Left lung (tissue), 10 donors: ENCODE results near the gene HIRIP3. TPM values are rescaled to one million over a fixed set of nuclear protein-coding genes. Genes with fewer than 3 reads are reported as not detected.

ENCODE experiments used
- ATAC-seq: fragments of 200-7000 bp; cut with Tn5 transposase; one replicate; pipeline ENCODE4 v1.9.1; 2020; ENCODE audit warnings: moderate library complexity
- DNase-seq, 4 donors: peaks; one replicate each; pipeline ENCODE4 v3.0.0-alpha.2; 2013 to 2020
- H3K27ac ChIP-seq, 2 donors: fragments of 200-600 bp; sonication (generic) in 1 of 2; one replicate each; pipeline versions ENCODE4 v1.5.0 to v1.8.0; 2020 to 2021
- H3K27me3 ChIP-seq, 2 donors: fragments of 200-600 bp; sonication (generic) in 1 of 2; one replicate each; pipeline versions ENCODE4 v1.5.0 to v1.8.0; 2020 to 2021
- H3K36me3 ChIP-seq, 2 donors: fragments of 200-600 bp; sonication (generic) in 1 of 2; one replicate each; pipeline versions ENCODE4 v1.5.0 to v1.8.0; 2020 to 2021
- H3K4me1 ChIP-seq, 2 donors: fragments of 200-600 bp; one replicate each; pipeline ENCODE4 v1.8.0; 2021
- H3K4me3 ChIP-seq, 2 donors: fragments of 200-600 bp; sonication (generic) in 1 of 2; one replicate each; pipeline versions ENCODE4 v1.5.0 to v1.8.0; 2020 to 2021; ENCODE audit warnings: mild to moderate bottlenecking in 1 of 2
- H3K9me3 ChIP-seq, 2 donors: fragments of 200-600 bp; sonication (generic) in 1 of 2; one replicate each; pipeline versions ENCODE4 v1.5.0 to v1.8.0; 2020 to 2021
- intact Hi-C, 2 donors: fragments of 100-400 bp; cut with DNase I; formaldehyde crosslinking; loops; one replicate each; pipeline versions ENCODE4 v1.11.2 to v1.14.2; 2022
- polyA plus RNA-seq, 6 donors: library from polyadenylated mRNA; unstranded; fragments of 120-200 nt; gene quantifications; one replicate each; pipeline ENCODE4 v1.2.1, GENCODE V29; 2013; ENCODE audit not compliant: insufficient read length in 6 of 6
- total RNA-seq, 2 donors: library from RNA; stranded (reverse); fragmentation: NEBNext Ultra II Directional; extraction: Animal tissue kit (Norgen Biotek cat#: 25700); gene quantifications; one replicate each; pipeline ENCODE4 v1.2.1, GENCODE V29; 2021
- TF ChIP-seq, protein P1 (sequence below), 2 donors: fragments of 200-600 bp; sonication (generic) in 1 of 2; IDR thresholded peaks; one replicate each; pipeline versions ENCODE4 v1.5.0 to v1.8.0; 2021; ENCODE audit warnings: antibody characterized with exemption in 2 of 2
- donor health status: DM: no; HTN: yes; CAD: no.
- donor health status: DM: no; HTN: no; CAD: no.

Gene HIRIP3
- total and polyA plus RNA-seq, 8 donors = 14.4 to 20.7 (median 18.1) TPM

DNA sequence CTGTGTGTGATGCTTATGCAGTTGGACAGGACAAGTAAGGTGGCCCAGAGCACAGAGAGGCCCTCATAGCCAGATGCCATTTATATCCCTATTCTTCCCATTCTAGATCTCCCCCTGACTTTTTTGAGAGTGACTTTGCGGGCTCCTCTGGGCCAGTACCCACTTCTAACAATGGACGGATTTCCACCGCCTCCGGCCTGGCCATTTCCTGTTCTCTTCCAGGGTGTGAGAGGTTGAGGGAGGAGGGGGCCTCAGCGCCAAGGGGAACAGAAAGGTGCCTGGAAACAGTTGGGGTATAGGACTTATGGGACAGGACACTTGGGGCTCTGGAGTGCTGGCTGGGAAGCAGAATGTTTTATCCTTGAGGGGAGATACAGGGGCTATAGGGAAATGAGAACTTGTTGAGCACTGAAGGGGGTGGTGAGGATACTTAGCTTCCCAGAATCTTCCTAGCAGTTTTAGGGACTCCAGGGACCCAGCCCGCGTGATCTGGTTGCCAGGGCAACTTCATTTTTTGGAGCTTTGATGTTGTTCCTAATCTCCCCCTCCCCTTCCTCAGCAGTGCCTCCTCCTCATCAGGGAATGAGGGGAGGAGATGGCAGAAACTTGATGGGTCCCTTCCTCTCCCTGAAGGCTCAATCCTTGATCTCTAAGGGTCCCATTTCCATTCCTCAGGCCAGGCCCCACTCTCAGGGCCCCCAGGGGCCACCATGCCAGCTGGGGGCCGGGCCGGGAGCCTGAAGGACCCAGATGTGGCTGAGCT lies 18.2 kb downstream of the HIRIP3 start:
- TF ChIP-seq, protein P1, sequence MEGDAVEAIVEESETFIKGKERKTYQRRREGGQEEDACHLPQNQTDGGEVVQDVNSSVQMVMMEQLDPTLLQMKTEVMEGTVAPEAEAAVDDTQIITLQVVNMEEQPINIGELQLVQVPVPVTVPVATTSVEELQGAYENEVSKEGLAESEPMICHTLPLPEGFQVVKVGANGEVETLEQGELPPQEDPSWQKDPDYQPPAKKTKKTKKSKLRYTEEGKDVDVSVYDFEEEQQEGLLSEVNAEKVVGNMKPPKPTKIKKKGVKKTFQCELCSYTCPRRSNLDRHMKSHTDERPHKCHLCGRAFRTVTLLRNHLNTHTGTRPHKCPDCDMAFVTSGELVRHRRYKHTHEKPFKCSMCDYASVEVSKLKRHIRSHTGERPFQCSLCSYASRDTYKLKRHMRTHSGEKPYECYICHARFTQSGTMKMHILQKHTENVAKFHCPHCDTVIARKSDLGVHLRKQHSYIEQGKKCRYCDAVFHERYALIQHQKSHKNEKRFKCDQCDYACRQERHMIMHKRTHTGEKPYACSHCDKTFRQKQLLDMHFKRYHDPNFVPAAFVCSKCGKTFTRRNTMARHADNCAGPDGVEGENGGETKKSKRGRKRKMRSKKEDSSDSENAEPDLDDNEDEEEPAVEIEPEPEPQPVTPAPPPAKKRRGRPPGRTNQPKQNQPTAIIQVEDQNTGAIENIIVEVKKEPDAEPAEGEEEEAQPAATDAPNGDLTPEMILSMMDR (IDR thresholded peaks at IDR 0.05) = no peak

DNA sequence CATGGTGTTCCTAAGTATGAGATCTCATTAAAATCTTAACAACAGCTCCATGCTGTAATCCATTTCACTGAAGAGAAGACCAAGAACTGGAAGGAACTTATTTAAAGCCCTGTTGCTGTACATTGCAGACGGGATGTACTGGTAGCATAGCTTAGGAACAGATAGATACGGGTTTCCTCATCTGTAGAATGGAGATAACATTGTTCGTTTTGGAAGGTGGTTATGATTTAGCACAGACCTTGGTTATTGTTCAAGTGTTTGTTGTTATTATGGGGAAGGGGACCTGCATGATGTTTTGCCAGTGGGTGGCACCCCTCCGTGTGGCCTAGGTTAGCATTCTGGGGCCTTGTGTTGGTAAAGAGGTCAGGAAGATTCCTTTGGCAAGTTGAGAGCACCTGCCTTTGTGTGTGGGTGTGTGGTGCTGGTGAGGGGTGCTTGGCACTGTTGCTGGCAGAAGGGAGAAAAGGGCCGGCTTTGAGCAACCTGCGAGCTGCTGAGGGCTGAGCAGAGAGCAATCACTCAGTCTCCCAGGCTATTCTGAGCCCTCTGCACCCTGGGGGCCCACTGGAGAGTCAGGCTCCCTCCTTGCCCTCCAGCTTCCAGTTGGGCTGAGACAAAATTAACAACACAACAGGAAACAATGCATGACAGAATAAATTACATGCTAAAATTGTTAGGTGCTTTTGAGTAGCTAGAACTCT lies 19.5 kb downstream of the HIRIP3 start:
- Histone ChIP-seq H3K27me3 (no peaks in the 10 kb centered on the region), H3K27ac (peak overlapping the region; percentile 88 to 91), H3K4me1 (peaks cover 29 to 47% of the 10 kb centered on the region in 2 donors), H3K36me3 (peaks cover 0 to 44% of the 10 kb centered on the region in 2 donors), H3K4me3 (peak overlapping the region; percentile 81 to 97), H3K9me3 (no peaks in the 10 kb centered on the region)
- DNase-seq (peak in 1 of 4 donors; percentile 34), ATAC-seq (peak; percentile 1)
- intact Hi-C loops = no loop called here
- TF ChIP-seq, protein P1 (IDR thresholded peaks at IDR 0.05) = no peak

More for the DNA sequence above, 18.2 kb downstream of the HIRIP3 start:
- intact Hi-C loops = no loop called here
- H3K4me1 ChIP-seq = peaks cover 29 to 47% of the 10 kb centered on the region in 2 donors
- ATAC-seq = no peak
- no peaks in the 10 kb centered on the region for H3K9me3 ChIP-seq
- DNase-seq = no peak
- peak overlapping the region in 1 of 2 donors; percentile 97 for H3K4me3 ChIP-seq
- peaks cover 0 to 47% of the 10 kb centered on the region in 2 donors for H3K36me3 ChIP-seq
- peak overlapping the region; percentile 9 to 91 for H3K27ac ChIP-seq
- no peaks in the 10 kb centered on the region for H3K27me3 ChIP-seq

DNA sequence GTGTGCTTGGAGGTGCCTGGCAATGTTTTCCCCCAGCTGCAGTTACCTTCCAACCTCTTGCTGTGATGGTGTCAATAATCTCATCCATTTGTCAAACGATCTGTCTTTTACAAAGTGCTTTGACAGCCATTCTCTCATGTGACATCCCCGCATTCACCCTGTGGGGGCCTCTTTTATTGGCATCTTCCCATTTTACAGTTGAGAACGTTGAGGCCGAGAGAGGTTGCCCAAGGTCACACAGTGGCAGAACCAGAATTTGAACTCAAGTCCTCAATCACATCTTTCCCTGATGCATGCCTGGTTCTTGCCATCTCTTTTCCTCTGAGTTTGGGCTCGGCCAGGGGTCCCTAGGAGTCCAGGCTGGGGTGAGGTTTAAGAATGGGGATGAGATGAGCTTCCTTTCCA lies 20.3 kb downstream of the HIRIP3 start:
- ATAC-seq = no peak
- Histone ChIP-seq H3K9me3 (no peaks in the 10 kb centered on the region), H3K36me3 (peaks cover 0 to 42% of the 10 kb centered on the region in 2 donors), H3K4me3 (peak overlapping the region; percentile 81 to 97), H3K27ac (peak overlapping the region; percentile 88 to 91), H3K27me3 (no peaks in the 10 kb centered on the region), H3K4me1 (peaks cover 29 to 47% of the 10 kb centered on the region in 2 donors)
- TF ChIP-seq, protein P1 (IDR thresholded peaks at IDR 0.05) = no peak
- no peak for DNase-seq
- intact Hi-C loops = no loop called here

DNA sequence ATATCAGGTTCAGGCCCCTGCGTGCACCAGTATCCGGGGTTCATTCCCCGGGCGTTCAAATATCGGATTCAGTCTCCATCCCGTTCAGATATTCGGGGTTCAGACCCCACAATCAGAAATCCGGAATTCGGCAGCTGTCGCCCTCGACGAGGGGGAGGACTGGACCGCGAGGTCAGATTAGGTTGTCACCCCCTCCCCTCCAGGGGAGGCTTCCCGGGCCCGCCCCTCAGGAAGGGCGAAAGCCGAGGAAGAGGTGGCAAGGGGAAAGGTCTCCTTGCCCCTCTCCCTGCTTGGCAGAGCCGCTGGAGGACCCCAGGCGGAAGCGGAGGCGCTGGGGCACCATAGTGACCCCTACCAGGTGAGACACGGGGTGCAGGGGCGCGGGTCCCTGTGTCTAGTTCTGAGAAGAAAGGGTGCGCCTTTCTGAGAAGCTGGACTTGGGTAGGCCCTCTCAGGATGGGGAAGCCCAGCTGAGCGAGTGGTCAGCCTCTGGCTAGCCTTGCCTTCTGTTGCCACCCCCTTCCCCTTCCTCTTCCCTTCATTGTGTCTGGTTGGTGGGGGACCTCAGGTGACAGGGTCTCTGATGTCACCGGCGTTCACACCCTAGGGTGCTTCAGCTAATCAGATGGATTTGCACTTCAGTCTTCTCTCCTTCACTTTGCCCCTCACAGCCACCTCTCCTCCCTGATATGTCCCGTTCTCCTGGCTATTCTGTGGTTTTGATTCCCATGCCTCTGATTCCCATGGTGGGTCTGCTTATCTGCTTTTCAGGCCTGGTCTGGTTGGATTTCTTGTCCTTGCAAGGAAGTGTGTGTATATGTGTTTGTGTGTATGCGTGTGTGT lies 20.9 kb downstream of the HIRIP3 start:
- peak; percentile 21 for ATAC-seq

More for the DNA sequence above, 20.9 kb downstream of the HIRIP3 start:
- H3K27me3 ChIP-seq = no peaks in the 10 kb centered on the region
- peak in 3 of 4 donors; percentile 43 to 81 (median 54) for DNase-seq
- H3K9me3 ChIP-seq = no peaks in the 10 kb centered on the region
- peaks cover 0 to 42% of the 10 kb centered on the region in 2 donors for H3K36me3 ChIP-seq
- peaks cover 29 to 47% of the 10 kb centered on the region in 2 donors for H3K4me1 ChIP-seq
- TF ChIP-seq, protein P1 (IDR thresholded peaks at IDR 0.05) = no peak
- intact Hi-C loops = no loop called here
- peak overlapping the region; percentile 81 to 97 for H3K4me3 ChIP-seq
- H3K27ac ChIP-seq = peak overlapping the region; percentile 88 to 91
